ENCODE measurements around the gene TESK2. TPM values are rescaled to one million over a fixed set of nuclear protein-coding genes. Genes with fewer than 3 reads are reported as not detected.

Gene TESK2
- total RNA-seq, 1 experiment from 2014 or later: 1.4 TPM

GRCh38 chr1:45409276-45409675 lies 81.7 kb downstream of the TESK2 start:
- H3K27me3 Mint-ChIP-seq (ENCODE audit: insufficient read depth, unreplicated experiment): no peaks in the 10 kb centered on the region
- ChIA-PET POLR2A (no interaction called here), CTCF (no interaction called here)
- intact Hi-C loops (cut with micrococcal nuclease): no loop called here
- no peak for DNase-seq (ENCODE audit: unreplicated experiment)
- no peaks in the 10 kb centered on the region for H3K4me1 Mint-ChIP-seq (ENCODE audit: insufficient read depth, unreplicated experiment)
- H3K27ac Mint-ChIP-seq (ENCODE audit: low read depth, unreplicated experiment): no peak overlapping the region
- no peak overlapping the region for H3K4me3 Mint-ChIP-seq (ENCODE audit: unreplicated experiment)
- no peaks in the 10 kb centered on the region for H3K36me3 Mint-ChIP-seq (ENCODE audit: insufficient read depth, unreplicated experiment)
- no TSS peak for BruUV-seq (replicated peaks)
- TF ChIP-seq, protein P1, sequence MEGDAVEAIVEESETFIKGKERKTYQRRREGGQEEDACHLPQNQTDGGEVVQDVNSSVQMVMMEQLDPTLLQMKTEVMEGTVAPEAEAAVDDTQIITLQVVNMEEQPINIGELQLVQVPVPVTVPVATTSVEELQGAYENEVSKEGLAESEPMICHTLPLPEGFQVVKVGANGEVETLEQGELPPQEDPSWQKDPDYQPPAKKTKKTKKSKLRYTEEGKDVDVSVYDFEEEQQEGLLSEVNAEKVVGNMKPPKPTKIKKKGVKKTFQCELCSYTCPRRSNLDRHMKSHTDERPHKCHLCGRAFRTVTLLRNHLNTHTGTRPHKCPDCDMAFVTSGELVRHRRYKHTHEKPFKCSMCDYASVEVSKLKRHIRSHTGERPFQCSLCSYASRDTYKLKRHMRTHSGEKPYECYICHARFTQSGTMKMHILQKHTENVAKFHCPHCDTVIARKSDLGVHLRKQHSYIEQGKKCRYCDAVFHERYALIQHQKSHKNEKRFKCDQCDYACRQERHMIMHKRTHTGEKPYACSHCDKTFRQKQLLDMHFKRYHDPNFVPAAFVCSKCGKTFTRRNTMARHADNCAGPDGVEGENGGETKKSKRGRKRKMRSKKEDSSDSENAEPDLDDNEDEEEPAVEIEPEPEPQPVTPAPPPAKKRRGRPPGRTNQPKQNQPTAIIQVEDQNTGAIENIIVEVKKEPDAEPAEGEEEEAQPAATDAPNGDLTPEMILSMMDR (IDR thresholded peaks at IDR 0.05; ENCODE audit: unreplicated experiment): no peak
- H3K9me3 Mint-ChIP-seq (ENCODE audit: unreplicated experiment): no peaks in the 10 kb centered on the region

DNA sequence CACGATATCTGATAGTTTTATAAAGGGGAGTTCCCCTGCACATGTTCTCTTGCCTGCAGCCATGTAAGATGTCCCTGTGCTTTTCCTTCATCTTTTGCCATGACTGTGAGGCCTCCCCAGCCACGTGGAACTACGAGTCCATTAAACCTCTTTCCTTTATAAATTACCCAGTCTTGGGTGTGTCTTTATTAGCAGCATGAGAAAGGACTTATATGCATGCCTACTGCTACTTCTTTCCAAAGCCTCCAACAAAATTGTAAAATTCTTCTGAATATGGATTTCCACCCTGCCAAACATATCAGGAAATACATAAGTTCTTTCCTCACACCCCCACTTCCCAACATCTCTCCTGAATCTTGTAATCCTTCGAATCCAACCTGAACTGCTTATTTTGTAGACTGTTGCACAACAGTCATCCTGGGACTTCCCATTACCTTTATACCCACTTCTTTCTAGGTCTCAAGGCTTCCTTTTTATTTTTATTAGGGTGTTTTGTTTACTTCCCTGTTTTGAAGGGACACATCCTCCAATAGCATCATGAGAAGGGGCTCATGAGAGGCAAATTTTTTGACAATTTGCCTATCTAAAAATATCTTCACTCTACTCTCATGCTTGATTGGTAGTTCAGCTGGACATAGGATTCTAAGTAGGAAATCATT lies 83.2 kb downstream of the TESK2 start:
- Mint-ChIP-seq H3K27ac (ENCODE audit: low read depth, unreplicated experiment) (no peak overlapping the region), H3K36me3 (ENCODE audit: insufficient read depth, unreplicated experiment) (no peaks in the 10 kb centered on the region), H3K27me3 (ENCODE audit: insufficient read depth, unreplicated experiment) (no peaks in the 10 kb centered on the region), H3K9me3 (ENCODE audit: unreplicated experiment) (no peaks in the 10 kb centered on the region), H3K4me1 (ENCODE audit: insufficient read depth, unreplicated experiment) (no peaks in the 10 kb centered on the region), H3K4me3 (ENCODE audit: unreplicated experiment) (no peak overlapping the region)
- BruUV-seq (replicated peaks): no TSS peak
- TF ChIP-seq, protein P1 (IDR thresholded peaks at IDR 0.05; ENCODE audit: unreplicated experiment): no peak
- no peak for DNase-seq (ENCODE audit: unreplicated experiment)
- intact Hi-C loops (cut with micrococcal nuclease): no loop called here
- POLR2A ChIA-PET: no interaction called here
- CTCF ChIA-PET: interaction anchor here (0.6 to 0.7 kb wide), 2 partner anchors 31 to 34 kb away, joined by 3 to 4 read pairs; no protein-coding TSS in a partner anchor

GRCh38 chr1:45405636-45406035 lies 85.3 kb downstream of the TESK2 start:
- H3K9me3 Mint-ChIP-seq (ENCODE audit: unreplicated experiment): no peaks in the 10 kb centered on the region
- POLR2A ChIA-PET: no interaction called here
- no peaks in the 10 kb centered on the region for H3K27me3 Mint-ChIP-seq (ENCODE audit: insufficient read depth, unreplicated experiment)
- no peak for DNase-seq (ENCODE audit: unreplicated experiment)
- H3K36me3 Mint-ChIP-seq (ENCODE audit: insufficient read depth, unreplicated experiment): no peaks in the 10 kb centered on the region
- no peaks in the 10 kb centered on the region for H3K4me1 Mint-ChIP-seq (ENCODE audit: insufficient read depth, unreplicated experiment)
- H3K27ac Mint-ChIP-seq (ENCODE audit: low read depth, unreplicated experiment): no peak overlapping the region
- intact Hi-C loops (cut with micrococcal nuclease): no loop called here
- BruUV-seq (replicated peaks): no TSS peak
- TF ChIP-seq, protein P1 (IDR thresholded peaks at IDR 0.05; ENCODE audit: unreplicated experiment): no peak
- CTCF ChIA-PET: no interaction called here
- H3K4me3 Mint-ChIP-seq (ENCODE audit: unreplicated experiment): no peak overlapping the region

- ChIA-PET POLR2A (no interaction called here), CTCF (interaction anchor here (0.7 kb wide), 1 partner anchor 466 kb away, joined by 3 read pairs; no protein-coding TSS in a partner anchor)
- Mint-ChIP-seq H3K27ac (ENCODE audit: low read depth, unreplicated experiment) (no peak overlapping the region), H3K27me3 (ENCODE audit: insufficient read depth, unreplicated experiment) (no peaks in the 10 kb centered on the region), H3K36me3 (ENCODE audit: insufficient read depth, unreplicated experiment) (no peaks in the 10 kb centered on the region), H3K4me3 (ENCODE audit: unreplicated experiment) (no peak overlapping the region), H3K4me1 (ENCODE audit: insufficient read depth, unreplicated experiment) (no peaks in the 10 kb centered on the region), H3K9me3 (ENCODE audit: unreplicated experiment) (no peaks in the 10 kb centered on the region)
- TF ChIP-seq, protein P1 (IDR thresholded peaks at IDR 0.05; ENCODE audit: unreplicated experiment): no peak
- BruUV-seq (replicated peaks): no TSS peak
- intact Hi-C loops (cut with micrococcal nuclease): no loop called here
- DNase-seq (ENCODE audit: unreplicated experiment): no peak
Observed at GRCh38 chr1:45403718-45404117, 87.2 kb downstream of the TESK2 start.
